Measurements from ENCODE around the gene AP5B1.
"Not testable (repeated sequence)": the region's sequence is repeated elsewhere in the genome, so short reads cannot be mapped to it uniquely, and the experiment has no call there.

The AP5B1 gene

GRCh38 chr11:65778901-65779668, 1.7 kb downstream of the AP5B1 start:
- peaks cover 19% of the 10 kb centered on the region for H3K4me1 ChIP-seq (ENCODE audit: control insufficient read depth, insufficient read depth, low read length)
- no peaks in the 10 kb centered on the region for H3K9me3 ChIP-seq (ENCODE audit: control insufficient read depth, low read length)
- H3K9ac ChIP-seq (ENCODE audit: low read length): peak overlapping the region; percentile 84
- peak overlapping the region; percentile 77 for H3K4me3 ChIP-seq (ENCODE audit: low read length)
- H3K36me3 ChIP-seq (ENCODE audit: control insufficient read depth, insufficient read depth, low read length): no peaks in the 10 kb centered on the region
- H3K27me3 ChIP-seq (ENCODE audit: control insufficient read depth, insufficient read depth, low read length): peaks cover 3% of the 10 kb centered on the region

- Histone ChIP-seq H3K9ac (ENCODE audit: low read length) (peak overlapping the region; percentile 84), H3K27me3 (ENCODE audit: control insufficient read depth, insufficient read depth, low read length) (peaks cover 3% of the 10 kb centered on the region), H3K4me1 (ENCODE audit: control insufficient read depth, insufficient read depth, low read length) (peaks cover 19% of the 10 kb centered on the region), H3K36me3 (ENCODE audit: control insufficient read depth, insufficient read depth, low read length) (no peaks in the 10 kb centered on the region), H3K4me3 (ENCODE audit: low read length) (no peak overlapping the region), H3K9me3 (ENCODE audit: control insufficient read depth, low read length) (no peaks in the 10 kb centered on the region)
These were observed 2.3 kb downstream of the AP5B1 start for GRCh38 chr11:65778431-65778900.

GRCh38 chr11:65777821-65778361, 2.9 kb downstream of the AP5B1 start:
- Histone ChIP-seq H3K4me3 (ENCODE audit: low read length) (no peak overlapping the region), H3K9ac (ENCODE audit: low read length) (no peak overlapping the region), H3K36me3 (ENCODE audit: control insufficient read depth, insufficient read depth, low read length) (no peaks in the 10 kb centered on the region), H3K9me3 (ENCODE audit: control insufficient read depth, low read length) (no peaks in the 10 kb centered on the region), H3K4me1 (ENCODE audit: control insufficient read depth, insufficient read depth, low read length) (peaks cover 19% of the 10 kb centered on the region), H3K27me3 (ENCODE audit: control insufficient read depth, insufficient read depth, low read length) (peaks cover 3% of the 10 kb centered on the region)

- Histone ChIP-seq H3K36me3 (ENCODE audit: control insufficient read depth, insufficient read depth, low read length) (no peaks in the 10 kb centered on the region), H3K9me3 (ENCODE audit: control insufficient read depth, low read length) (no peaks in the 10 kb centered on the region), H3K27me3 (ENCODE audit: control insufficient read depth, insufficient read depth, low read length) (peaks cover 2% of the 10 kb centered on the region), H3K9ac (ENCODE audit: low read length) (no peak overlapping the region), H3K4me3 (ENCODE audit: low read length) (no peak overlapping the region), H3K4me1 (ENCODE audit: control insufficient read depth, insufficient read depth, low read length) (peaks cover 17% of the 10 kb centered on the region)
These were observed 3.5 kb downstream of the AP5B1 start for GRCh38 chr11:65777241-65777640.

GRCh38 chr11:65776710-65777141, 4.0 kb downstream of the AP5B1 start:
- H3K4me1 ChIP-seq (ENCODE audit: control insufficient read depth, insufficient read depth, low read length): peaks cover 17% of the 10 kb centered on the region
- H3K9ac ChIP-seq (ENCODE audit: low read length): no peak overlapping the region
- no peaks in the 10 kb centered on the region for H3K36me3 ChIP-seq (ENCODE audit: control insufficient read depth, insufficient read depth, low read length)
- no peak overlapping the region for H3K4me3 ChIP-seq (ENCODE audit: low read length)
- no peaks in the 10 kb centered on the region for H3K27me3 ChIP-seq (ENCODE audit: control insufficient read depth, insufficient read depth, low read length)
- no peaks in the 10 kb centered on the region for H3K9me3 ChIP-seq (ENCODE audit: control insufficient read depth, low read length)

GRCh38 chr11:65776196-65776595, 4.6 kb downstream of the AP5B1 start:
- Histone ChIP-seq H3K9ac (ENCODE audit: low read length) (no peak overlapping the region), H3K4me1 (ENCODE audit: control insufficient read depth, insufficient read depth, low read length) (peaks cover 15% of the 10 kb centered on the region), H3K27me3 (ENCODE audit: control insufficient read depth, insufficient read depth, low read length) (no peaks in the 10 kb centered on the region), H3K9me3 (ENCODE audit: control insufficient read depth, low read length) (no peaks in the 10 kb centered on the region), H3K36me3 (ENCODE audit: control insufficient read depth, insufficient read depth, low read length) (no peaks in the 10 kb centered on the region), H3K4me3 (ENCODE audit: low read length) (no peak overlapping the region)

- Histone ChIP-seq H3K27me3 (ENCODE audit: control insufficient read depth, insufficient read depth, low read length) (no peaks in the 10 kb centered on the region), H3K9me3 (ENCODE audit: control insufficient read depth, low read length) (no peaks in the 10 kb centered on the region), H3K36me3 (ENCODE audit: control insufficient read depth, insufficient read depth, low read length) (no peaks in the 10 kb centered on the region), H3K9ac (ENCODE audit: low read length) (no peak overlapping the region), H3K4me1 (ENCODE audit: control insufficient read depth, insufficient read depth, low read length) (peaks cover 14% of the 10 kb centered on the region), H3K4me3 (ENCODE audit: low read length) (no peak overlapping the region)
These were observed 6.1 kb downstream of the AP5B1 start for GRCh38 chr11:65774525-65775306.

- no peaks in the 10 kb centered on the region for H3K36me3 ChIP-seq (ENCODE audit: control insufficient read depth, insufficient read depth, low read length)
- H3K9me3 ChIP-seq (ENCODE audit: control insufficient read depth, low read length): no peaks in the 10 kb centered on the region
- no peak overlapping the region for H3K4me3 ChIP-seq (ENCODE audit: low read length)
- peaks cover 7% of the 10 kb centered on the region for H3K4me1 ChIP-seq (ENCODE audit: control insufficient read depth, insufficient read depth, low read length)
- no peaks in the 10 kb centered on the region for H3K27me3 ChIP-seq (ENCODE audit: control insufficient read depth, insufficient read depth, low read length)
- H3K9ac ChIP-seq (ENCODE audit: low read length): no peak overlapping the region
These were observed 6.9 kb downstream of the AP5B1 start for GRCh38 chr11:65773784-65774411.

GRCh38 chr11:65771589-65772112, 9.1 kb downstream of the AP5B1 start:
- Histone ChIP-seq H3K36me3 (ENCODE audit: control insufficient read depth, insufficient read depth, low read length) (no peaks in the 10 kb centered on the region), H3K4me3 (ENCODE audit: low read length) (no peak overlapping the region), H3K9me3 (ENCODE audit: control insufficient read depth, low read length) (no peaks in the 10 kb centered on the region), H3K4me1 (ENCODE audit: control insufficient read depth, insufficient read depth, low read length) (peaks cover 7% of the 10 kb centered on the region), H3K27me3 (ENCODE audit: control insufficient read depth, insufficient read depth, low read length) (no peaks in the 10 kb centered on the region), H3K9ac (ENCODE audit: low read length) (no peak overlapping the region)

- Histone ChIP-seq H3K9me3 (ENCODE audit: control insufficient read depth, low read length) (no peaks in the 10 kb centered on the region), H3K4me3 (ENCODE audit: low read length) (no peak overlapping the region), H3K9ac (ENCODE audit: low read length) (no peak overlapping the region), H3K4me1 (ENCODE audit: control insufficient read depth, insufficient read depth, low read length) (peaks cover 7% of the 10 kb centered on the region), H3K36me3 (ENCODE audit: control insufficient read depth, insufficient read depth, low read length) (no peaks in the 10 kb centered on the region), H3K27me3 (ENCODE audit: control insufficient read depth, insufficient read depth, low read length) (no peaks in the 10 kb centered on the region)
These were observed 9.7 kb downstream of the AP5B1 start for GRCh38 chr11:65770951-65771567.

GRCh38 chr11:65767806-65768205, 13.0 kb downstream of the AP5B1 start:
- not testable (repeated sequence) for H3K9me3 ChIP-seq (ENCODE audit: control insufficient read depth, low read length); H3K4me3 ChIP-seq (ENCODE audit: low read length); H3K27me3 ChIP-seq (ENCODE audit: control insufficient read depth, insufficient read depth, low read length); H3K36me3 ChIP-seq (ENCODE audit: control insufficient read depth, insufficient read depth, low read length); H3K4me1 ChIP-seq (ENCODE audit: control insufficient read depth, insufficient read depth, low read length); H3K9ac ChIP-seq (ENCODE audit: low read length)

Data from mucosa of stomach (tissue), 1 donor.